AG04449 (cell line): ENCODE results near the gene SLIT3.

Experiments
- CTCF ChIA-PET: fragments of 350-600 bp; formaldehyde crosslinking; extraction: SDS; loops from one replicate; lab custom pipeline; 2021; ENCODE audit warnings: antibody characterized with exemption; lab: Yijun Ruan, JAX
- POLR2A ChIA-PET: fragments of 400-600, 350-600 bp; formaldehyde crosslinking; extraction: SDS; loops from one replicate; lab custom pipeline; 2020; ENCODE audit warnings: antibody characterized with exemption, inconsistent platforms; lab: Yijun Ruan, JAX
- DNase-seq: peaks from one replicate; pipeline ENCODE4 v3.0.0-alpha.2; 2010; ENCODE audit warnings: low read depth, low spot score
- H3K4me3 ChIP-seq: 2 replicates; pipeline ENCODE4 v1.5.1; 2011; ENCODE audit warnings: low read depth, mild to moderate bottlenecking, control low read depth, low read length
- TF ChIP-seq, protein P1 (sequence below): IDR thresholded peaks from one replicate; pipeline ENCODE4 v1.5.1; 2011; ENCODE audit warnings: mild to moderate bottlenecking, moderate library complexity, low read length, control low read depth, inconsistent platforms; ENCODE audit not compliant: insufficient read depth; ENCODE audit errors: missing control alignments

Gene SLIT3

DNA sequence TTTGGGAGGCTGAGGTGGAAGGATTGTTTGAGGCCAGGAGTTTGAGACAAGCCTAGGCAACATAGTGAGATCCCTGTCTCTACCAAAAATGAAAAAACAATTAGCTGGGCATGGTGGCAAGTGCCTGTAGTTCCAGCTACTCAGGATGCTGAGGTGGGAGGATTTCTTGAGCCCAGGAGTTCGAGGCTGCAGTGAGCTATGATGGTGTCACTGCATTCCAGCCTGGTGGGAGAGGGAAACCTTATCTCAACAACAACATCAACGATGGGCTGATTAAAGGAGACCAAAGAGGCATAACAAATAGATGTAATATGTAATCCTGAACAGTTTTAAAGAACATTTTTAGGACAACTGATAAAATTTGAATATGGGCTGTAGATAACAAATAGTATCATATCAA lies 687.5 kb downstream of the SLIT3 start:
- TF ChIP-seq, protein P1, sequence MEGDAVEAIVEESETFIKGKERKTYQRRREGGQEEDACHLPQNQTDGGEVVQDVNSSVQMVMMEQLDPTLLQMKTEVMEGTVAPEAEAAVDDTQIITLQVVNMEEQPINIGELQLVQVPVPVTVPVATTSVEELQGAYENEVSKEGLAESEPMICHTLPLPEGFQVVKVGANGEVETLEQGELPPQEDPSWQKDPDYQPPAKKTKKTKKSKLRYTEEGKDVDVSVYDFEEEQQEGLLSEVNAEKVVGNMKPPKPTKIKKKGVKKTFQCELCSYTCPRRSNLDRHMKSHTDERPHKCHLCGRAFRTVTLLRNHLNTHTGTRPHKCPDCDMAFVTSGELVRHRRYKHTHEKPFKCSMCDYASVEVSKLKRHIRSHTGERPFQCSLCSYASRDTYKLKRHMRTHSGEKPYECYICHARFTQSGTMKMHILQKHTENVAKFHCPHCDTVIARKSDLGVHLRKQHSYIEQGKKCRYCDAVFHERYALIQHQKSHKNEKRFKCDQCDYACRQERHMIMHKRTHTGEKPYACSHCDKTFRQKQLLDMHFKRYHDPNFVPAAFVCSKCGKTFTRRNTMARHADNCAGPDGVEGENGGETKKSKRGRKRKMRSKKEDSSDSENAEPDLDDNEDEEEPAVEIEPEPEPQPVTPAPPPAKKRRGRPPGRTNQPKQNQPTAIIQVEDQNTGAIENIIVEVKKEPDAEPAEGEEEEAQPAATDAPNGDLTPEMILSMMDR, result no peak
- POLR2A ChIA-PET, result no interaction called here
- no peak for DNase-seq

DNA sequence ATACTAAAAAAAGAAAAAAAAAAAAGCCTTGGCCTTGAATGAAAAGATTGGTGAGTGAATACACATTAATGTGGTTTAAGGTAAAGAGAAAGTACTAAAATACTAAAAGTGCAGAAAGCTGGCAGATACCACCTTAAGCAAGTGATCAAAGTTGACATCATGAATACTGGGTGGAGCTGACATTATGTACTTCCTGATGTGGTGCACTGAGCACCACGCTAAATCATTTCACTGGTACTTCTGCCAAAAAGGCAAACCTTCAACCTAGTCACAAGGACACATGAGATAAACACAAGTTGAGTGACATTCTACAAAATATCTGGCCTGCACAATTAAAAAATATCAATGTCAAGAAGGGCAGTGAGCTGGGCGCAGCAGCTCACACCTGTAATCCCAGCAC lies 687.9 kb downstream of the SLIT3 start:
- ChIA-PET CTCF (no interaction called here), POLR2A (no interaction called here)
- DNase-seq, result no peak
- H3K4me3 ChIP-seq, result no peak overlapping the region
- TF ChIP-seq, protein P1, result no peak

More for the DNA sequence above, 687.5 kb downstream of the SLIT3 start:
- CTCF ChIA-PET, result interaction anchor here (1.3 kb wide), 1 partner anchor 15 kb away, joined by 3 read pairs; no protein-coding TSS in a partner anchor
- H3K4me3 ChIP-seq, result no peak overlapping the region

DNA sequence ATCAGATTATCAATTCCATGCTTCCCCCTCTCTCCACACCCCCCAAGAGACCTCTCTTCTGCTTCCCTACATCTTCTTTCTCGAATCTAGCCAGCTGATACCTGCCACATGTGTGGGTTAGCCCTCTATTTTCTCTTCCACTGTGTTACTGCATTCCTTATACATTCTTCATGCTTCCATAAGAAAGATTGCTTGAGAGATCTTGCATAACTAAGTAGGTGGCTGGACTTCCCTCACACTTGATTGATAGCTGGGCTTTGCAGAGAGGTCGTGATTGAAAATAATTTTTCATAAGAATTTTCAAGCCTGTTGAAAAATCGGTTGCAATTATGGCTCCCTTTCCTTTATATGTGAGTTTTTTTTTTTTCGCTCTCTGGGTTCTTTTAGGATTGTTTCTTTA lies 688.8 kb downstream of the SLIT3 start:
- ChIA-PET CTCF (no interaction called here), POLR2A (no interaction called here)
- TF ChIP-seq, protein P1, result no peak
- no peak overlapping the region for H3K4me3 ChIP-seq
- DNase-seq, result no peak
